ENCODE results near the gene HOXC10. TPM values are rescaled to one million over a fixed set of nuclear protein-coding genes. Genes with fewer than 3 reads are reported as not detected.

HOXC10 gene
- total RNA-seq, 1 donor from 2014 or later: 1.8 TPM

- H3K9me3 Mint-ChIP-seq: no peaks in the 10 kb centered on the region
- peaks cover 100% of the 10 kb centered on the region for H3K27me3 Mint-ChIP-seq (ENCODE audit: low read depth)
- peaks cover 8% of the 10 kb centered on the region for H3K4me1 Mint-ChIP-seq
- H3K27ac Mint-ChIP-seq (ENCODE audit: unreplicated experiment): no peak overlapping the region
- H3K4me3 Mint-ChIP-seq: peak overlapping the region; percentile 68
- H3K36me3 Mint-ChIP-seq (ENCODE audit: low read depth): peaks cover 3% of the 10 kb centered on the region
- TF ChIP-seq CTCF (conservative IDR thresholded peaks at IDR 0.05): no peak
- DNase-seq (ENCODE audit: low read depth, low spot score): no peak
Measured at GRCh38 chr12:53985692-53985993, 697 bp downstream of the HOXC10 start.

DNA sequence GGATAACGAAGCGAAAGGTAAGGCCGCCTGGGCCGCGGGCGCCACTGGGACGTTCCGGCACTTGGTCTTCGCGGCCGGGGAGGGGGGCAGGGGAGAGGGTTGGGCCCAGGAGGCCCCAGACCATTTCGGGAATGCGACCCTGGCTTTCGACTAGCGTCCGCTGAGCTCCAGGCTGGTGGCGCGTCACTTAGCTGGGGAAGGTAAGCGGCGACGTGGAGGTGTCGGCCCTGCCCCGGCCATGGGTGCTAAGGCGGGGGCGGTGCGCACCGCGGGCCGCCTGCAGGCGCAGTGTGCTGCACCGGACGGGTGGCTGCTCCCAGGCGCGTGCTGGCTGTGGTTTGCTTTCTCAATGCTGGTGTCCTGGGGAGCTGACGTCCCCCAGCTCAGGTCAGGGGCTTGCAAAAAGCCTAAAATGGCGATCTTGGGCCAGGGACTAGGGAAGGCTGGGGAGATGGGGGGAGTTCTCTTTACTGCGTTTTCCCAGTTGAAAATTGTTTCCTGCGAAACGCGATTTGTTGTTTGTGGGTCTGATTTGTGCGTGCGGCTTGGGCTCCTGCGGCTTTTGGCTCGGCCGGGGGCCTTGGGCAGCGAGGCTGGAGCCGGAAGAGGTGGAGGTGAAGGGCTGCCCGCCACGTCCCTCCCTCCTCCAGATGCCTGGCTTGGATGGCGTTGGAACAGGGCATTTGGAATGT, 1.2 kb downstream of the HOXC10 start:
- peaks cover 8% of the 10 kb centered on the region for H3K4me1 Mint-ChIP-seq
- no peak for TF ChIP-seq CTCF (conservative IDR thresholded peaks at IDR 0.05)
- H3K4me3 Mint-ChIP-seq: peak overlapping the region; percentile 17
- no peak for DNase-seq (ENCODE audit: low read depth, low spot score)
- H3K36me3 Mint-ChIP-seq (ENCODE audit: low read depth): peaks cover 3% of the 10 kb centered on the region
- peaks cover 100% of the 10 kb centered on the region for H3K27me3 Mint-ChIP-seq (ENCODE audit: low read depth)
- no peak overlapping the region for H3K27ac Mint-ChIP-seq (ENCODE audit: unreplicated experiment)
- H3K9me3 Mint-ChIP-seq: no peaks in the 10 kb centered on the region

DNA sequence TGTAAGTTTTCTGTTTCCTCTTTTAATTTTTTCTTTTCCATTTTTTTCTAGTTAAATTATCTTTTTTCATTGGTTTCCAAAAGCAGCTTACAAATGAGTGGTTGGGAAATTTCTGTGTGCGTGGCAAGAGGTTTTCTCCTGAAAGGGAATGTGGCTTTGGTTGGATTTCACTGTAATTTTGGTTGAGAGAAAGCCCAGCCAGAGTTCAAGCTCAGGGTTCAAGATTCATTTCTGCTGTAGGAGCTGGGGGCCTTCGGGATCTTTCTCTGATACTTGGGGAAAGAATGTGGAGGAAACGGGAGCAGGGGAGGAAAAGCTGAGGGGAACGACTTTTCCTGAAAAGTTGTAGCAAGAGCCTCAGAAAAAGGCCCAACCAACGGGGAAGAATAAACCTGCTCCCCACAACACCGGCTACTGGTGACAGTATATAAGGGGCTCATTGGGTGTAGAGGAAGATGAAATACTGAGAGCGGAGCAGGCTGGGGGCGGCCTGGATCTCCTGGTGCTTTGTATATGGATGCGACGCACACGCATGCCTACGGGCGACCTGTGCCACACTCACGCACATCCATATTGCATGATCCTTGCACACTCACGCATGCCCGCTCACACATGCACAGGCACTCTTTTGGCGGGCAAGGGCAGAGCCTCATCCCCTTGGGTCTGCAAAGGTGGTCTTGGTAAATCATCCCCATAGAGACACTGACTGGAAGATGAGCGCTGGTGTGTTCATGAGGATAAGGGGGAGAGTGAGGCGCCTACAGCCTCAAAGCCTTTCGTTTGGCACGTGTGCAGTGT, 1.9 kb downstream of the HOXC10 start:
- peaks cover 3% of the 10 kb centered on the region for H3K36me3 Mint-ChIP-seq (ENCODE audit: low read depth)
- H3K27ac Mint-ChIP-seq (ENCODE audit: unreplicated experiment): no peak overlapping the region
- no peak for DNase-seq (ENCODE audit: low read depth, low spot score)
- no peak for TF ChIP-seq CTCF (conservative IDR thresholded peaks at IDR 0.05)
- no peaks in the 10 kb centered on the region for H3K9me3 Mint-ChIP-seq
- H3K27me3 Mint-ChIP-seq (ENCODE audit: low read depth): peaks cover 100% of the 10 kb centered on the region
- peaks cover 8% of the 10 kb centered on the region for H3K4me1 Mint-ChIP-seq
- H3K4me3 Mint-ChIP-seq: peak overlapping the region; percentile 54

GRCh38 chr12:53987787-53988230, 2.9 kb downstream of the HOXC10 start:
- H3K36me3 Mint-ChIP-seq (ENCODE audit: low read depth): peaks cover 3% of the 10 kb centered on the region
- no peak for TF ChIP-seq CTCF (conservative IDR thresholded peaks at IDR 0.05)
- H3K4me3 Mint-ChIP-seq: peak overlapping the region; percentile 13
- DNase-seq (ENCODE audit: low read depth, low spot score): no peak
- no peaks in the 10 kb centered on the region for H3K9me3 Mint-ChIP-seq
- H3K27me3 Mint-ChIP-seq (ENCODE audit: low read depth): peaks cover 100% of the 10 kb centered on the region
- peaks cover 8% of the 10 kb centered on the region for H3K4me1 Mint-ChIP-seq
- no peak overlapping the region for H3K27ac Mint-ChIP-seq (ENCODE audit: unreplicated experiment)

GRCh38 chr12:53988541-53989226, 3.7 kb downstream of the HOXC10 start:
- Mint-ChIP-seq H3K4me1 (peaks cover 8% of the 10 kb centered on the region), H3K27ac (ENCODE audit: unreplicated experiment) (no peak overlapping the region), H3K36me3 (ENCODE audit: low read depth) (no peaks in the 10 kb centered on the region), H3K9me3 (no peaks in the 10 kb centered on the region), H3K27me3 (ENCODE audit: low read depth) (peaks cover 100% of the 10 kb centered on the region), H3K4me3 (peak overlapping the region; percentile 69)
- no peak for TF ChIP-seq CTCF (conservative IDR thresholded peaks at IDR 0.05)
- no peak for DNase-seq (ENCODE audit: low read depth, low spot score)

All from neural crest cell (in vitro differentiated cells).